ENCODE measurements around the gene GALNT2. TPM values are rescaled to one million over a fixed set of nuclear protein-coding genes. Genes with fewer than 3 reads are reported as not detected.

Gene GALNT2
- total and polyA plus RNA-seq, 9 of the 15 experiments (the other 6 are each of a cell fraction or from before 2014, with no cell fraction given) = 1.6 to 106 (median 51.9) TPM

GRCh38 chr1:230274254-230274653 lies 207.2 kb downstream of the GALNT2 start (continued):
- no peak for TF ChIP-seq NR2C2 (CRISPR knock-in tag; IDR thresholded peaks at IDR 0.05)
- TF ChIP-seq NR2C2 (tag; IDR thresholded peaks at IDR 0.05) = no peak
- TF ChIP-seq, protein P1, sequence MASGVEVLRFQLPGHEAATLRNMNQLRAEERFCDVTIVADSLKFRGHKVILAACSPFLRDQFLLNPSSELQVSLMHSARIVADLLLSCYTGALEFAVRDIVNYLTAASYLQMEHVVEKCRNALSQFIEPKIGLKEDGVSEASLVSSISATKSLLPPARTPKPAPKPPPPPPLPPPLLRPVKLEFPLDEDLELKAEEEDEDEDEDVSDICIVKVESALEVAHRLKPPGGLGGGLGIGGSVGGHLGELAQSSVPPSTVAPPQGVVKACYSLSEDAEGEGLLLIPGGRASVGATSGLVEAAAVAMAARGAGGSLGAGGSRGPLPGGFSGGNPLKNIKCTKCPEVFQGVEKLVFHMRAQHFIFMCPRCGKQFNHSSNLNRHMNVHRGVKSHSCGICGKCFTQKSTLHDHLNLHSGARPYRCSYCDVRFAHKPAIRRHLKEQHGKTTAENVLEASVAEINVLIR (CRISPR knock-in tag; IDR thresholded peaks at IDR 0.05) = no peak
- TF ChIP-seq ZBTB2 (IDR thresholded peaks at IDR 0.05) = no peak
- TF ChIP-seq, protein P2, sequence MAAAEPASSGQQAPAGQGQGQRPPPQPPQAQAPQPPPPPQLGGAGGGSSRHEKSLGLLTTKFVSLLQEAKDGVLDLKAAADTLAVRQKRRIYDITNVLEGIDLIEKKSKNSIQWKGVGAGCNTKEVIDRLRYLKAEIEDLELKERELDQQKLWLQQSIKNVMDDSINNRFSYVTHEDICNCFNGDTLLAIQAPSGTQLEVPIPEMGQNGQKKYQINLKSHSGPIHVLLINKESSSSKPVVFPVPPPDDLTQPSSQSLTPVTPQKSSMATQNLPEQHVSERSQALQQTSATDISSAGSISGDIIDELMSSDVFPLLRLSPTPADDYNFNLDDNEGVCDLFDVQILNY (CRISPR knock-in tag; IDR thresholded peaks at IDR 0.05) = no peak

GRCh38 chr1:230276401-230276800 lies 209.4 kb downstream of the GALNT2 start:
- DNase-seq (ENCODE audit: extremely low read depth in 1 of 4, low spot score in 3 of 4) = no peak
- ChIA-PET CTCF (ENCODE audit: low intra/inter-chr PET ratio) (interaction anchor here (0.6 kb wide), 1 partner anchor 153 kb away, joined by 3 read pairs; no protein-coding TSS in a partner anchor), POLR2A (no interaction called here)
- Histone ChIP-seq H3K4me3 (no peak overlapping the region), H3K36me3 (ENCODE audit: control insufficient read depth, insufficient read depth, low read length) (peaks cover 80% of the 10 kb centered on the region), H3K27ac (ENCODE audit: extremely low read depth, low read depth, low read length) (no peak overlapping the region), H4K20me1 (replicated peaks; ENCODE audit: control insufficient read depth, insufficient read depth, low read length) (0 out of 2 replicates have a peak, but pooled peaks cover 3% of the 10 kb centered on the region), H3K79me2 (ENCODE audit: control insufficient read depth, insufficient read depth, low read length) (no peaks in the 10 kb centered on the region), H2AFZ (ENCODE audit: low read depth, low read length) (no peak overlapping the region), H3K9me3 (replicated peaks; ENCODE audit: control insufficient read depth, insufficient read depth, low read depth, low read length) (no peaks in the 10 kb centered on the region), H3K9me1 (ENCODE audit: control insufficient read depth, insufficient read depth, low read length) (peaks cover 4% of the 10 kb centered on the region), H3K4me2 (ENCODE audit: insufficient read depth, low read length) (no peak overlapping the region), H3K9ac (ENCODE audit: insufficient read depth in 1 of 2, low read depth in 2 of 2, low read length in 2 of 2) (no peak overlapping the region), H3K27me3 (ENCODE audit: control insufficient read depth in 2 of 2, insufficient read depth in 2 of 2, low read length in 2 of 2) (no peaks in the 10 kb centered on the region), H3K4me1 (replicated peaks in 1 of 2; ENCODE audit: control insufficient read depth in 2 of 2, insufficient read depth in 2 of 2, low read length in 2 of 2) (peaks cover 0 to 14% of the 10 kb centered on the region in 2 experiments; a peak in 2 of 5 replicates)
- TF ChIP-seq, protein P3, sequence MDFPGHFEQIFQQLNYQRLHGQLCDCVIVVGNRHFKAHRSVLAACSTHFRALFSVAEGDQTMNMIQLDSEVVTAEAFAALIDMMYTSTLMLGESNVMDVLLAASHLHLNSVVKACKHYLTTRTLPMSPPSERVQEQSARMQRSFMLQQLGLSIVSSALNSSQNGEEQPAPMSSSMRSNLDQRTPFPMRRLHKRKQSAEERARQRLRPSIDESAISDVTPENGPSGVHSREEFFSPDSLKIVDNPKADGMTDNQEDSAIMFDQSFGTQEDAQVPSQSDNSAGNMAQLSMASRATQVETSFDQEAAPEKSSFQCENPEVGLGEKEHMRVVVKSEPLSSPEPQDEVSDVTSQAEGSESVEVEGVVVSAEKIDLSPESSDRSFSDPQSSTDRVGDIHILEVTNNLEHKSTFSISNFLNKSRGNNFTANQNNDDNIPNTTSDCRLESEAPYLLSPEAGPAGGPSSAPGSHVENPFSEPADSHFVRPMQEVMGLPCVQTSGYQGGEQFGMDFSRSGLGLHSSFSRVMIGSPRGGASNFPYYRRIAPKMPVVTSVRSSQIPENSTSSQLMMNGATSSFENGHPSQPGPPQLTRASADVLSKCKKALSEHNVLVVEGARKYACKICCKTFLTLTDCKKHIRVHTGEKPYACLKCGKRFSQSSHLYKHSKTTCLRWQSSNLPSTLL (IDR thresholded peaks at IDR 0.05) = no peak
- TF ChIP-seq ZNF12 (CRISPR knock-in tag; IDR thresholded peaks at IDR 0.05) (no peak), RFX5 (IDR thresholded peaks at IDR 0.05; ENCODE audit: low read depth, low read length) (no peak), JUNB (CRISPR knock-in tag; conservative IDR thresholded peaks at IDR 0.05) (no peak), ZNF146 (CRISPR knock-in tag; IDR thresholded peaks at IDR 0.05; ENCODE audit: unreplicated experiment) (no peak), ARID2 (IDR thresholded peaks at IDR 0.05) (no peak), ZNF444 (CRISPR knock-in tag; IDR thresholded peaks at IDR 0.05) (no peak)
- TF ChIP-seq, protein P4, sequence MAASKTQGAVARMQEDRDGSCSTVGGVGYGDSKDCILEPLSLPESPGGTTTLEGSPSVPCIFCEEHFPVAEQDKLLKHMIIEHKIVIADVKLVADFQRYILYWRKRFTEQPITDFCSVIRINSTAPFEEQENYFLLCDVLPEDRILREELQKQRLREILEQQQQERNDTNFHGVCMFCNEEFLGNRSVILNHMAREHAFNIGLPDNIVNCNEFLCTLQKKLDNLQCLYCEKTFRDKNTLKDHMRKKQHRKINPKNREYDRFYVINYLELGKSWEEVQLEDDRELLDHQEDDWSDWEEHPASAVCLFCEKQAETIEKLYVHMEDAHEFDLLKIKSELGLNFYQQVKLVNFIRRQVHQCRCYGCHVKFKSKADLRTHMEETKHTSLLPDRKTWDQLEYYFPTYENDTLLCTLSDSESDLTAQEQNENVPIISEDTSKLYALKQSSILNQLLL (CRISPR knock-in tag; IDR thresholded peaks at IDR 0.05; ENCODE audit: borderline replicate concordance) = no peak
- TF ChIP-seq, protein P5, sequence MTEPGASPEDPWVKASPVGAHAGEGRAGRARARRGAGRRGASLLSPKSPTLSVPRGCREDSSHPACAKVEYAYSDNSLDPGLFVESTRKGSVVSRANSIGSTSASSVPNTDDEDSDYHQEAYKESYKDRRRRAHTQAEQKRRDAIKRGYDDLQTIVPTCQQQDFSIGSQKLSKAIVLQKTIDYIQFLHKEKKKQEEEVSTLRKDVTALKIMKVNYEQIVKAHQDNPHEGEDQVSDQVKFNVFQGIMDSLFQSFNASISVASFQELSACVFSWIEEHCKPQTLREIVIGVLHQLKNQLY (CRISPR knock-in tag; conservative IDR thresholded peaks at IDR 0.05) = no peak
- 96% methylated on average over 5 of the region's 5 CpGs for WGBS (ENCODE audit: insufficient coverage, low coverage, missing lambda C conversion rate)
- in situ Hi-C loops (cut with MboI) (no loop called here), intact Hi-C loops (cut with micrococcal nuclease) (no loop called here)
- no peak for ATAC-seq
- no TSS peak for BruUV-seq (replicated peaks)
- no peak for FAIRE-seq

All from K562 (cell line).